Peyer's patch (tissue), 4 donors: ENCODE measurements around the gene PHACTR1. TPM values are rescaled to one million over a fixed set of nuclear protein-coding genes. Genes with fewer than 3 reads are reported as not detected.

Experiments used
- DNase-seq, 3 donors: peaks; one replicate each; pipeline ENCODE4 v3.0.0-alpha.2; 2017 to 2019
- H3K27ac ChIP-seq, 4 donors: fragments of 200-600 bp; sonication (generic); one replicate each; pipeline ENCODE4 v1.5.1; 2016 to 2019
- H3K27me3 ChIP-seq, 2 donors: fragments of 200-600 bp; sonication (generic); one replicate each; pipeline ENCODE4 v1.5.1; 2019
- H3K36me3 ChIP-seq, 3 donors: fragments of 200-600 bp; sonication (generic); one replicate each; pipeline ENCODE4 v1.5.1; 2016 to 2019
- H3K4me1 ChIP-seq, 4 donors: fragments of 200-600 bp; sonication (generic); one replicate each; pipeline ENCODE4 v1.5.1; 2016 to 2019
- H3K4me3 ChIP-seq, 4 donors: fragments of 200-600 bp; sonication (generic); 1 replicate in 3 of 4; 2 replicates in 1 of 4; pipeline ENCODE4 v1.5.1; 2016 to 2019; ENCODE audit warnings: mild to moderate bottlenecking in 1 of 4
- H3K9me3 ChIP-seq, 4 donors: fragments of 200-600 bp; sonication (generic); one replicate each; pipeline ENCODE4 v1.5.1; 2016 to 2019; ENCODE audit warnings: mild to moderate bottlenecking in 1 of 4
- POLR2A ChIP-seq, 2 donors: fragments of 450-650 bp; IDR thresholded peaks; one replicate each; pipeline ENCODE4 v1.5.1; 2017; ENCODE audit warnings: antibody characterized with exemption in 2 of 2, mild to moderate bottlenecking in 2 of 2, moderate library complexity in 2 of 2
- total RNA-seq, 4 donors: library from RNA; depleted of rRNA; stranded (reverse); fragments of >200 nt; gene quantifications; one replicate each; pipeline ENCODE4 v1.1.0, GENCODE V29; 2016
- TF ChIP-seq, protein P1 (sequence below), 6 experiments: fragments of 450-650 bp in 4 of 6; fragments of 200-600 bp in 2 of 6; sonication (generic) in 1 of 6; IDR thresholded peaks; one replicate each; pipeline ENCODE4 v1.5.1; 2017 to 2019; ENCODE audit warnings: antibody characterized with exemption in 6 of 6, mild to moderate bottlenecking in 3 of 6, moderate library complexity in 1 of 6

The PHACTR1 gene
- total RNA-seq, 4 donors from 2014 or later = 0.35 to 19.0 (median 1.7) TPM

DNA sequence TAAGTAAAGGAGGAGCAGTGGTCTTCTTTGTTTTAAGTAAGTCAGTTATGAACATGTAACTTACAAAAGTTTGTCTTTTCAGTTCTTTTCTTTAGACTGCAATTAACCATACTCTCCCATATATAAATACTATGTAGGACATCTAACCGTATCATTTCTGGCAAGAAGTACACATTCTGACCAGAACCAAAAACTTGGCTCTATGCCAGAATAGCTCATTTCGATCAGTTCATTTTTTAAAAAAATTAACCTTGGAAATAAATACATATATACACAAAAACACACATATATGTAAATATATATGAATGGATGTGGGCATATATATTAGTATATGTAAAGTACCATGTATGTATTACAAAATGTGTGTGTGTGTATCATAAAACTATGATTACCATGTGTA, 145.0 kb downstream of the PHACTR1 start:
- H3K27ac ChIP-seq = no peak overlapping the region
- H3K27me3 ChIP-seq = no peaks in the 10 kb centered on the region
- H3K4me3 ChIP-seq = no peak overlapping the region
- H3K36me3 ChIP-seq = no peaks in the 10 kb centered on the region
- TF ChIP-seq, protein P1, sequence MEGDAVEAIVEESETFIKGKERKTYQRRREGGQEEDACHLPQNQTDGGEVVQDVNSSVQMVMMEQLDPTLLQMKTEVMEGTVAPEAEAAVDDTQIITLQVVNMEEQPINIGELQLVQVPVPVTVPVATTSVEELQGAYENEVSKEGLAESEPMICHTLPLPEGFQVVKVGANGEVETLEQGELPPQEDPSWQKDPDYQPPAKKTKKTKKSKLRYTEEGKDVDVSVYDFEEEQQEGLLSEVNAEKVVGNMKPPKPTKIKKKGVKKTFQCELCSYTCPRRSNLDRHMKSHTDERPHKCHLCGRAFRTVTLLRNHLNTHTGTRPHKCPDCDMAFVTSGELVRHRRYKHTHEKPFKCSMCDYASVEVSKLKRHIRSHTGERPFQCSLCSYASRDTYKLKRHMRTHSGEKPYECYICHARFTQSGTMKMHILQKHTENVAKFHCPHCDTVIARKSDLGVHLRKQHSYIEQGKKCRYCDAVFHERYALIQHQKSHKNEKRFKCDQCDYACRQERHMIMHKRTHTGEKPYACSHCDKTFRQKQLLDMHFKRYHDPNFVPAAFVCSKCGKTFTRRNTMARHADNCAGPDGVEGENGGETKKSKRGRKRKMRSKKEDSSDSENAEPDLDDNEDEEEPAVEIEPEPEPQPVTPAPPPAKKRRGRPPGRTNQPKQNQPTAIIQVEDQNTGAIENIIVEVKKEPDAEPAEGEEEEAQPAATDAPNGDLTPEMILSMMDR (IDR thresholded peaks at IDR 0.05) = no peak
- TF ChIP-seq POLR2A (IDR thresholded peaks at IDR 0.05) = no peak
- no peaks in the 10 kb centered on the region for H3K4me1 ChIP-seq
- DNase-seq = no peak
- no peaks in the 10 kb centered on the region for H3K9me3 ChIP-seq

DNA sequence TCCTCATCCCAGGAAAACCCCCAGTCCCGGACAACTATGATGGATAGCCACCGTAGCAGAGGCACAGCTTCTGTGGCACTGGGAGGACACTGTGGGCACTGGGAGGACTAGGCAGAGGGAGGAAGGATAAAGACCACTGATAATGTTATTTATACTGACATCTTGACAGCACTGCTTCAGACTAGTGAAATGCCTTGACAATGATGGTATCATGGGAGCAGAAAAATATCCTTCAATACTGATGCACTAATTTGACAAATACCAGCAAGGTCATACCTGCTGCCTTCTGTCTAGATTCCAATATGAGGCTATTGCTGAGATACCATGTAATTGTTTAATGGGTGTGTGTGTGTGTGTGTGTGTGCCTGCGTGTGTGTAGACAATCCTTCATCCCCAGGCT, 148.6 kb downstream of the PHACTR1 start:
- no peaks in the 10 kb centered on the region for H3K36me3 ChIP-seq
- no peaks in the 10 kb centered on the region for H3K4me1 ChIP-seq
- no peak overlapping the region for H3K27ac ChIP-seq
- H3K4me3 ChIP-seq = no peak overlapping the region
- TF ChIP-seq POLR2A (IDR thresholded peaks at IDR 0.05) = no peak
- TF ChIP-seq, protein P1 (IDR thresholded peaks at IDR 0.05) = no peak
- H3K27me3 ChIP-seq = no peaks in the 10 kb centered on the region
- no peak for DNase-seq
- H3K9me3 ChIP-seq = no peaks in the 10 kb centered on the region

GRCh38 chr6:12865671-12866181, 149.2 kb downstream of the PHACTR1 start:
- TF ChIP-seq POLR2A (IDR thresholded peaks at IDR 0.05) = no peak
- TF ChIP-seq, protein P1 (IDR thresholded peaks at IDR 0.05) = no peak
- no peaks in the 10 kb centered on the region for H3K36me3 ChIP-seq
- no peak overlapping the region for H3K27ac ChIP-seq
- H3K27me3 ChIP-seq = no peaks in the 10 kb centered on the region
- H3K4me3 ChIP-seq = no peak overlapping the region
- no peak for DNase-seq
- H3K4me1 ChIP-seq = no peaks in the 10 kb centered on the region
- no peaks in the 10 kb centered on the region for H3K9me3 ChIP-seq

DNA sequence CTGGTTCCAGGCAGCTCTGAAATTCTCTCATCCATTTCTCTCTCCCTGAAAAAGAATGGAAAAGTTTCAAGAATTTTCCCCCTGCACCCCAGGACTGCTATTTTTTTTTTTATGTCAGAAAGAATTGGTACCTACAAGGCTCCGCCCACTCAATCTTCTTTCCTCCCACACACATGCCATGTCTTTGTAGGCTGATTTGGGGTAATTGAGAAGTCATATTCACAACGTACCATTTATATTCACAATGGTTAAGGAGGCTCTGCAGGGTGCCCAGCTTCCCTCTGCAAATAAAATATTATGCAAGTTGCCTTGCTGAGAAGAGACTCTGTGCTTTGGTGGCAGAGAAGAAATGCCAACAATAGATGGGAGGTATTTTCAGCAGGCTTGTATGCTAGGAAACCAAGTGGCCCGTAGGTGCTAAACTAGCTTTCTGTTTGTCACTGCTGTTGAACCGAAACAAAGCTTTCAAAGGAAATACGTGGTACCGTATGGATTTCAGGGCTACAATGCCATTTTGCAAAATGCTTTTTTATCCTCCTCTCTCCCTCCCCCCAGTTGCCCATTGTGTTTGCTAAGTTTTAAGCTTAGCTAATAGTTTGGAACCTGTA, 150.0 kb downstream of the PHACTR1 start:
- DNase-seq = no peak

DNA sequence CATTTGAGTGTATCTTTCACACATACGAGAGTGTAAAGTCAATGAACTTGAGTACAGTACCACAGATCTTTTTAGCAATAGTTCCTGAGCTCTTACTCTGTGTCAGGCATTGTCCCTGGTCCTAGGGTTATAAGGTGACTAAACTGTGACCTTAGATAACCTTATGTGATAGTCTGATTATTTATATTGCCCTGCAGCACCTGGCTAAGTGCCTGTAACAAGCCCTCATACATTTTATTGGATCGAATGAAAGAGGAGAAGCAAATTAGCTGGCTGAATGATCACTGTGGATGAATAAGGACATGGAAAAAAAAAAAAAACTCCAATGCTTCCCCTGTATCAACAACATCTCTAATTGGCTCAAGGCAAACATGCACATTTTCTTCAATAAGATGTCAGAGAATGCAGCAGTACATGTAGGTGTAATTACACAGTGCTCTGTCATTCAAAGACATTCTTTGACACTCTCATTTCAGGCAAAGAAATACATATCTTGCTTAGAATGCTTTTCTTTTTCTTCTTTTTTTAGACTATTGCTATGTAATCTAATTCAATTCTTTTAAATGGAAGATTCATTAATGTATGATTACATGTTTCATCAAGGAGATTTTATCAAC, 153.4 kb downstream of the PHACTR1 start:
- TF ChIP-seq, protein P1 (IDR thresholded peaks at IDR 0.05) = no peak
- TF ChIP-seq POLR2A (IDR thresholded peaks at IDR 0.05) = no peak
- no peak overlapping the region for H3K27ac ChIP-seq
- H3K36me3 ChIP-seq = no peaks in the 10 kb centered on the region
- no peaks in the 10 kb centered on the region for H3K4me1 ChIP-seq
- H3K4me3 ChIP-seq = no peak overlapping the region
- no peak for DNase-seq
- H3K27me3 ChIP-seq = no peaks in the 10 kb centered on the region
- H3K9me3 ChIP-seq = no peaks in the 10 kb centered on the region

More for the DNA sequence above, 150.0 kb downstream of the PHACTR1 start:
- Histone ChIP-seq H3K9me3 (no peaks in the 10 kb centered on the region), H3K27ac (no peak overlapping the region), H3K27me3 (no peaks in the 10 kb centered on the region), H3K36me3 (no peaks in the 10 kb centered on the region), H3K4me1 (no peaks in the 10 kb centered on the region), H3K4me3 (no peak overlapping the region)
- TF ChIP-seq, protein P1 (IDR thresholded peaks at IDR 0.05) = no peak
- TF ChIP-seq POLR2A (IDR thresholded peaks at IDR 0.05) = no peak
